ENCODE results near the gene TNRC6B. TPM values are rescaled to one million over a fixed set of nuclear protein-coding genes. Genes with fewer than 3 reads are reported as not detected.
"Not testable (repeated sequence)": the region's sequence is repeated elsewhere in the genome, so short reads cannot be mapped to it uniquely, and the experiment has no call there.

TNRC6B gene
- total RNA-seq, 1 donor, result 35.3 TPM

DNA sequence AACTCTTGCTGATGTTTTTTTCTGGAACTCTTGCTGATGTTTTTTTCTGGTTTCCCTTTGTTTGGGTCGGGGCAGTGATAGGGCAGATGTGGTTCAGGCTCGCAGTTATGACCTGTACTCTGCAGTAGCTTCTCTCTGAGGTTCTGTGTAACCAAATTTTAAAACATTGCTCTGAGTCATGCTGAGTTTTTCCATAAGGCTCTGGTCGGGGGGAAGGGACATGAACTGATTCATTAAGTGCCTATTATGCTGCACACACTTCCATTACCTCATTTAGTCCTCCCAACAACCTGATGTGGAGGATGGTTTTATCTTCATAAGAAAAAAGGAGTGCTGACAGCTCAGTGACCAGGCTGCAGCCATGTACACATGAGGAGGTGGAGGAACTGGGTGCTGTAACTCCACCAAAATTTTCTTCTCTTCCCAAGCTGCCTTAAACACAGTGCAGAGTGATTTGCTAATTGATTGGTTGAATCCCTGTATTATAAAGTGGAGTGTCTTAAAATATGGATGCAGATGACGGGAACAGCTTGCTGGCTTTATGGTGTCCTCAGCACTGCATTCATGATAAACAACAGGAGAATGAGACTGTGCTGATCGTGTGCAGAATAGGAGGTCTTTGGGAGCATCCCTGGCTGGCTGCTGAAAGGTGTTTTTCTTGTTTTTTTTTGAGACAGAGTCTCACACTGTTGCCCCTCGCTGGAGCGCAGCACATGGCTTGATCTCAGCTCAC is 19.1 kb downstream of the TNRC6B start:
- H3K4me3 ChIP-seq (ENCODE audit: low read depth, low read length), result no peak overlapping the region
- TF ChIP-seq, protein P1, sequence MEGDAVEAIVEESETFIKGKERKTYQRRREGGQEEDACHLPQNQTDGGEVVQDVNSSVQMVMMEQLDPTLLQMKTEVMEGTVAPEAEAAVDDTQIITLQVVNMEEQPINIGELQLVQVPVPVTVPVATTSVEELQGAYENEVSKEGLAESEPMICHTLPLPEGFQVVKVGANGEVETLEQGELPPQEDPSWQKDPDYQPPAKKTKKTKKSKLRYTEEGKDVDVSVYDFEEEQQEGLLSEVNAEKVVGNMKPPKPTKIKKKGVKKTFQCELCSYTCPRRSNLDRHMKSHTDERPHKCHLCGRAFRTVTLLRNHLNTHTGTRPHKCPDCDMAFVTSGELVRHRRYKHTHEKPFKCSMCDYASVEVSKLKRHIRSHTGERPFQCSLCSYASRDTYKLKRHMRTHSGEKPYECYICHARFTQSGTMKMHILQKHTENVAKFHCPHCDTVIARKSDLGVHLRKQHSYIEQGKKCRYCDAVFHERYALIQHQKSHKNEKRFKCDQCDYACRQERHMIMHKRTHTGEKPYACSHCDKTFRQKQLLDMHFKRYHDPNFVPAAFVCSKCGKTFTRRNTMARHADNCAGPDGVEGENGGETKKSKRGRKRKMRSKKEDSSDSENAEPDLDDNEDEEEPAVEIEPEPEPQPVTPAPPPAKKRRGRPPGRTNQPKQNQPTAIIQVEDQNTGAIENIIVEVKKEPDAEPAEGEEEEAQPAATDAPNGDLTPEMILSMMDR (IDR thresholded peaks at IDR 0.05; ENCODE audit: insufficient read depth, low read length), result no peak
- DNase-seq (ENCODE audit: low read depth), result peak; percentile 85

- H3K4me3 ChIP-seq (ENCODE audit: low read depth, low read length); DNase-seq (ENCODE audit: low read depth): not testable (repeated sequence)
These were observed 19.7 kb downstream of the TNRC6B start for GRCh38 chr22:40197421-40197820.

DNA sequence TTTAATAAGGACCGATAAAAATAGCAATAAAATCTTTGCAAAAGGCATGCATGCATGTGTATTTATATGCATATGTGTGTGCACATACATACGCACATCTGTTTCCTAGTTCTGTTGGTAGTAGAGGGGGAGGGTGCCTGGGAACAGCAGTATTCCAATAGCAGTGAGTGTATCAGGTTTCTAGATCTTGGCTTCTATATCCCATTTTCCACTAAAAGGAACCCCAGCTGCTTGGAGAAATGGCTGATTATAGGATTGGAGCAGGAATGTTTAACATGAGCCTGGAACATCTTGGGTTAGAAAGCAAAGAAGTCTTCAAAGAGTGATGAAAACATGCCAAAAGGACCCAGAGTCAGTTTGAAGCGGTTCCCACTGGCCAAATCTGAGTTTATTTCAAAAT is 21.0 kb downstream of the TNRC6B start:
- TF ChIP-seq, protein P1 (IDR thresholded peaks at IDR 0.05; ENCODE audit: insufficient read depth, low read length), result no peak
- no peak overlapping the region for H3K4me3 ChIP-seq (ENCODE audit: low read depth, low read length)
- DNase-seq (ENCODE audit: low read depth), result no peak

GRCh38 chr22:40199223-40199622 is 21.5 kb downstream of the TNRC6B start:
- TF ChIP-seq, protein P1 (IDR thresholded peaks at IDR 0.05; ENCODE audit: insufficient read depth, low read length), result no peak
- no peak overlapping the region for H3K4me3 ChIP-seq (ENCODE audit: low read depth, low read length)
- DNase-seq (ENCODE audit: low read depth), result no peak

GRCh38 chr22:40199852-40200251 is 22.1 kb downstream of the TNRC6B start:
- DNase-seq (ENCODE audit: low read depth), result no peak
- TF ChIP-seq, protein P1 (IDR thresholded peaks at IDR 0.05; ENCODE audit: insufficient read depth, low read length), result no peak
- H3K4me3 ChIP-seq (ENCODE audit: low read depth, low read length), result no peak overlapping the region

DNA sequence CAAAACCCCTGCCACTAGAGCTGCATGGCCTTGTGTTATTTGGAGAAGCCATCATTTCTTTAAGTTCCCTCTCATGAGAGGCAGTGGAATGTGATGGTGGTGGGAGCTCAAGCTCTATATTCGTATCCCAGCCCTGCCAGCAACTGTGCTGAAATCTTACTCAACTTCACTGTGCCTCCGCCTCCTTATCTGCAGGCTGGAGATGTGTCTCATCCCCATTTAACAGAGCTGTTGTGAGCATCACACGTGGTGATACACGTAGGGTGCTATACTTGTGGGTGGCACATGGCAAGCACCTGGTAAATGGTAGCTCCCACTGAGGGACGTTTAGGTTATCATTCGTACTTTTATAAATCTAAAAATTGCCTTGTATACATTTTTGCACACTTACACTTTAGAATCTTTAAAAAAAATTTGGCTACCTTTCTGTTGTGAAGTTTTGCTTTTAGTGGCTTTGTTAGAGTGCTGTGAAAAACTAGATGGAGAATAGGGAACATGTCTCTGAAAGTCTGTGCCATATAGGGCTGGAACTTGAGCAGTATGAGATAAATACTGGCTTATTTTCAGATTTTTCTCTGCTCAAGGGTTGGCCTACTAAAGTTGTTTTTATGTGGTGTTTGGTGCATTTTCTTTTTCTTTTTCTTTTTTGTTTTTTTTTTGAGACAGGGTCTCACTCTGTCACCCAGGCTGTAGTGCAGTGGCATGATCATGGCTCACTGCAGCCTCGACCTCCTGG is 23.2 kb downstream of the TNRC6B start:
- TF ChIP-seq, protein P1 (IDR thresholded peaks at IDR 0.05; ENCODE audit: insufficient read depth, low read length), result no peak
- DNase-seq (ENCODE audit: low read depth), result no peak
- H3K4me3 ChIP-seq (ENCODE audit: low read depth, low read length), result no peak overlapping the region

GRCh38 chr22:40202225-40202944 is 24.7 kb downstream of the TNRC6B start:
- TF ChIP-seq, protein P1 (IDR thresholded peaks at IDR 0.05; ENCODE audit: insufficient read depth, low read length), result no peak
- no peak for DNase-seq (ENCODE audit: low read depth)
- no peak overlapping the region for H3K4me3 ChIP-seq (ENCODE audit: low read depth, low read length)
